GM21717 (cell line): Measurements from ENCODE around the gene LBP.
"Not testable (repeated sequence)": the region's sequence is repeated elsewhere in the genome, so short reads cannot be mapped to it uniquely, and the experiment has no call there.

Experiments used
- ATAC-seq: cut with Tn5 transposase; IDR thresholded peaks from one replicate; pipeline ENCODE4 v1.9.1; 2021; ENCODE audit warnings: mild to moderate bottlenecking, moderate library complexity; ENCODE audit not compliant: unreplicated experiment

The LBP gene

GRCh38 chr20:38317422-38317821, 28.9 kb upstream of the LBP start:
- no peak for ATAC-seq

GRCh38 chr20:38320221-38320620, 26.1 kb upstream of the LBP start:
- ATAC-seq = no peak

GRCh38 chr20:38321959-38322598, 24.2 kb upstream of the LBP start:
- ATAC-seq = no peak

GRCh38 chr20:38324159-38324558, 22.1 kb upstream of the LBP start:
- no peak for ATAC-seq

GRCh38 chr20:38325167-38325566, 21.1 kb upstream of the LBP start:
- ATAC-seq = no peak

- ATAC-seq = no peak
These were observed 20.4 kb upstream of the LBP start for GRCh38 chr20:38325905-38326304.

GRCh38 chr20:38326309-38326708, 20.0 kb upstream of the LBP start:
- no peak for ATAC-seq

- ATAC-seq = no peak
These were observed 15.6 kb upstream of the LBP start for GRCh38 chr20:38330638-38331037.

- ATAC-seq = no peak
These were observed 15.0 kb upstream of the LBP start for GRCh38 chr20:38331245-38331644.

- no peak for ATAC-seq
These were observed 14.5 kb upstream of the LBP start for GRCh38 chr20:38331814-38332213.

GRCh38 chr20:38334016-38334415, 12.3 kb upstream of the LBP start:
- no peak for ATAC-seq

GRCh38 chr20:38336726-38337125, 9.6 kb upstream of the LBP start:
- no peak for ATAC-seq

GRCh38 chr20:38337561-38338140, 8.6 kb upstream of the LBP start:
- no peak for ATAC-seq

- ATAC-seq = no peak
These were observed 7.3 kb upstream of the LBP start for GRCh38 chr20:38338849-38339520.

- ATAC-seq = not testable (repeated sequence)
These were observed 6.8 kb upstream of the LBP start for GRCh38 chr20:38339521-38339896.

GRCh38 chr20:38339997-38340396, 6.3 kb upstream of the LBP start:
- no peak for ATAC-seq

GRCh38 chr20:38340693-38341092, 5.6 kb upstream of the LBP start:
- no peak for ATAC-seq

GRCh38 chr20:38342216-38342615, 4.1 kb upstream of the LBP start:
- no peak for ATAC-seq

GRCh38 chr20:38342713-38343310, 3.5 kb upstream of the LBP start:
- no peak for ATAC-seq

- ATAC-seq = no peak
These were observed 2.8 kb upstream of the LBP start for GRCh38 chr20:38343311-38344106.

- ATAC-seq = no peak
These were observed 2.1 kb upstream of the LBP start for GRCh38 chr20:38344107-38344701.
